GM12891 (cell line): ENCODE results near the gene APLF.
"Not testable (repeated sequence)": the region's sequence is repeated elsewhere in the genome, so short reads cannot be mapped to it uniquely, and the experiment has no call there.

ENCODE experiments used
- DNase-seq: peaks from one replicate; pipeline ENCODE4 v3.0.0; 2011; ENCODE audit warnings: low spot score; ENCODE audit not compliant: insufficient read length
- FAIRE-seq: peaks from 2 replicates; lab custom pipeline; 2011; peaks lifted over from hg19 to GRCh38; lab: Jason Lieb, UNC
- PAX5 ChIP-seq: IDR thresholded peaks from 2 replicates; pipeline ENCODE4 v1.6.1; 2011; ENCODE audit warnings: low read length, moderate library complexity, mild to moderate bottlenecking; ENCODE audit not compliant: insufficient read depth, severe bottlenecking
- POLR2A ChIP-seq: IDR thresholded peaks from 2 replicates; pipeline ENCODE4 v1.6.1; 2011; ENCODE audit warnings: low read depth, low read length, control low read depth
- POLR2AphosphoS5 ChIP-seq: IDR thresholded peaks from 2 replicates; pipeline ENCODE4 v1.6.1; 2011; ENCODE audit warnings: low read depth, low read length, control low read depth
- POU2F2 ChIP-seq: IDR thresholded peaks from 2 replicates; pipeline ENCODE4 v1.6.1; 2011; ENCODE audit warnings: low read depth, mild to moderate bottlenecking, control low read depth, low read length, moderate library complexity
- SPI1 ChIP-seq: IDR thresholded peaks from 2 replicates; pipeline ENCODE4 v1.6.1; 2011; ENCODE audit warnings: low read depth, low read length, control low read depth
- TAF1 ChIP-seq: IDR thresholded peaks from 2 replicates; pipeline ENCODE4 v1.6.1; 2011; ENCODE audit warnings: low read depth, low read length, control low read depth

Gene APLF

DNA sequence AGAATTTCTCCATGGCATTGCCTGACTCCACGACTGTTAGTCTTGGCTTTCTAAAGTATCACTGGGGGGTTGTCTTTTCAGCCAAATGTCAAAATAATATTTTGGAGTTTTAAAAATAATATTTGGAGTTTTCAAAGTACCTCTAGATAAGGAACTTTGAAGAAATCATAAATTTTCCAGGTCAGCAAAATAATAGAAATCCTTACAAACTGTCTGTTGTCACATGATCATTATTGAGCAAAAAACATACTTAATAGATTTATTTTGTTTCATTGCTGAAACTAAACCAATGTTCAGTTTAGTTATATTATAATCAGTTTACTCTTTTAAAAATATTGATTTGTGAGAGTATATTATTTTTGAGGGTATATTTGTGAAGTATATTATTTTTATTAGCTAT, 85.7 kb downstream of the APLF start:
- FAIRE-seq (no peak), DNase-seq (no peak)
- no peak for TF ChIP-seq POU2F2
- TF ChIP-seq SPI1 = no peak
- TF ChIP-seq POLR2A = no peak
- no peak for TF ChIP-seq TAF1
- no peak for TF ChIP-seq PAX5
- TF ChIP-seq POLR2AphosphoS5 = no peak

DNA sequence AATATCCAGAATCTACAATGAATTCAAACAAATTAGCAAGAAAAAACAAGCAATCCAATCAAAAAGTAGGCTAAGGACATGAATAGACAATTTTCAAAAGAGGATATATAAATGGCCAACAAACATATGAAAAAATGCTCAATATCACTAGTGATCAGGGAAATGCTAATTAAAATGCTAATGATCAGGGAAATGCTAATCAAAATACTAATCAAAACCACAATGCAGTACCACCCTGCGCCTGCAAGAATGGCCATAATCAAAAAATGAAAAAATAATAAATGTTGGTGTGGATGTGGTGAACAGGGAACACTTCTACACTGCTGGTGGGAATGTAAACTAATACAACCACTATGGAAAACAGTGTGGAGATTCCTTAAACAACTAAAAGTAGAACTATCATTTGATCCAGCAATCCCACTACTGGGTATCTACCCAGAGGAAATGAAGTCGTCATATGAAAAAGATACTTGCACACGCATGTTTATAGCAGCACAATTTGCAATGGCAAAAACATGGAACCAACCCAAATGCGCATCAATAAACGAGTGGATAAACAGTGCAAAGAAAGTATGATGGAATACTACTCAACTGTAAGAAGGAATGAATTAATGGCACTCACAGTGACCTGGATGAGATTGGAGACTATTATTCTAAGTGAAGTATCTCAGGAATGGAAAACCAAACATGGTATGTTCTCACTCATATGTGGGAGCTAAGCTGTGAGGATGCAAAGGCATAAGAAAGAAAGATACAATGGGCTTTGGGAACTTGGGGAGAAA, 88.2 kb downstream of the APLF start:
- DNase-seq = not testable (repeated sequence)
- FAIRE-seq = peak; percentile 35

DNA sequence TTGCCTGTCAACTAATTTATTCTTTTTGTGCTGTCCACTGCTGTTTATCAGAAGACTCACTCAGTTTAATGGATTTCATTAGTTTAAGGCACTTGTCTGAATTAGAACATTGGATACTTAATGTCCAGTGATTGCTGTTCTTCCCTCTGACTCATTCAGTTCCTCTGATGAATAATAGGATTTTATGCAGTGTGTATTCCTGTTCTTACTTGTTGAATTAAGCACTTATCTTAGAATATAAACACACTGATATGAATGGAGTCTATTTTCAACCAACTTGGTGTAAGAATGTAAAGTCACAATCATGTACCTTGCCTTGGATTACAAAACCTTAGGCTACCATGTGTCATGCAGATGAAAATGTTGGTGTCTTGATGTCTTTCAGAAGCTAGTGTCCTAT, 89.0 kb downstream of the APLF start:
- DNase-seq (no peak), FAIRE-seq (no peak)
- TF ChIP-seq TAF1 (no peak), SPI1 (no peak), POU2F2 (no peak), POLR2A (no peak), POLR2AphosphoS5 (no peak), PAX5 (no peak)

DNA sequence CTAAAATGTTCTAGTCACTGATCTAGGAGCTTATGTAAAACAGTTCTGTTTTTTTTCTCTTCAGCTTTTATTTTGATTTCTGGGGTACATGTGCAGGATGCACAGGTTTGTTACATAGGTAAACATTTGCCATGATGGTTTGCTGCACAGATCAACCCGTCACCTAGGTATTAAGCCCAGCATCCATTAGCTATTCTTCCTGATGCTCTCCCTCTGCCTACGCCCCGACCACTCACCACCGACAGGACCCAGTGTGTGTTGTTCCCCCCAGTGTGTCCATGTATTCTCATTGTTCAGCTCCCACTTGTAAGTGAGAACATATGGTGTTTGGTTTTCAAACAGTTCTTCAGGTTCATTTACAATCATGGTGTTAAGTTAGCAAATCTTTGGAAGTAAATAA, 91.2 kb downstream of the APLF start:
- DNase-seq (no peak), FAIRE-seq (no peak)
- TF ChIP-seq PAX5 (no peak), POLR2A (peak; percentile 32; the same call in 1 of the 2 replicates)

DNA sequence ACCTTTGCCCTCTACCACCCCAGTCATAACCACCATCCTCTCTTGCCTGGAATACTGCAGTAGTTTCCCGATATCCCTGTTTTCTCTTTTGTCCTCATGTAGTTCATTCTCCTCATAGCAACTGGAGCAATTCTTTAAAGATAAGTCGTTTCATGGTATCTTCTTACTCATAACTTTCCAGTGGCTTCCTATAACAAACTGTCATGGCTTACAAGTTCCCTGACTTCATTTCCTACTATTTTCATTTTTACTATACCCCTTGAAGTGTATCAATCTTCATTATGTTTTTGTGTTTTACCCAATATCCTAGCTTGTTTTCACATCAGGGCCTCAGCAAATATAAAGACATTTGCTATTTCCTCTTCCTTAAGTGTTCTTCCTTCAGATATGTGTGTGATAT, 92.3 kb downstream of the APLF start:
- FAIRE-seq (no peak), DNase-seq (no peak)
- no peak for TF ChIP-seq PAX5

DNA sequence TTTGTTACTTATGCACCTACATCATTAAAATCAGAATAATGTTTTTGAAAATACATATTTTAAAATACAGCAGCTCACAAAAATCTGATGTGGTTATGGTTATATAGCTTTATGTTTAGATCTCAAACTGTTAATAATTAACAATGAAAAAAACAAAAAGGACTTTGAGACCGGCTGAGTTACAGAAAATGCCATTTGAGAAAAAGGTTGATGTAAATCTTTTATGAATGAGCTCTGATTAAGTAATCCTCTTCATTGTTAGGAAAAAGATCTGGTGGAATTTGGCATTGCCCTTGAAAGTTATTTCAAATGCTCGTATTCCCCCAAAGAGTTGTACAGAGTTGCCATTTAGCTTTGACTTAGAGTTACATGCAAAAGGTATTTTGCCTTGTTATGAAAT, 93.2 kb downstream of the APLF start:
- no peak for DNase-seq
- TF ChIP-seq POU2F2 (no peak), SPI1 (no peak), POLR2AphosphoS5 (no peak), PAX5 (no peak), TAF1 (no peak), POLR2A (no peak)
- no peak for FAIRE-seq

DNA sequence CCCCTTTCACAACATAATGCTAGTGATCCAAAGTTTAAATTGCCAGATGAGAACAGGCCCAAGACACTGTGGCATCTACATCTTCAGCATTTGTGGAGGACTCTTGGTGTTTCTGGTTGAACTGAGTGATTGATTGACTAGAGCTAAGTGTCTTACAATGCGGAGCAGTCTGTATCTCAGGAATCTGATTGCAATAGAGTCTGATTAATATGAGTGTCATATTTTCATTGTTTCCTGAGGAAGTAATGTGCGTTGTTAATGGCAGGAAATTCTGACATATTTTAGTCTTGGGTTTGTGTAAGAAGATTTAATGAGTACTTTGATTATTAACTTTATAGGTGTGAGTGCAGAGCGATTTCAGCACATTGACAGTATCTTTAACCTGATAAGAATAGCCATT, 94.0 kb downstream of the APLF start:
- FAIRE-seq = no peak
- DNase-seq = no peak

DNA sequence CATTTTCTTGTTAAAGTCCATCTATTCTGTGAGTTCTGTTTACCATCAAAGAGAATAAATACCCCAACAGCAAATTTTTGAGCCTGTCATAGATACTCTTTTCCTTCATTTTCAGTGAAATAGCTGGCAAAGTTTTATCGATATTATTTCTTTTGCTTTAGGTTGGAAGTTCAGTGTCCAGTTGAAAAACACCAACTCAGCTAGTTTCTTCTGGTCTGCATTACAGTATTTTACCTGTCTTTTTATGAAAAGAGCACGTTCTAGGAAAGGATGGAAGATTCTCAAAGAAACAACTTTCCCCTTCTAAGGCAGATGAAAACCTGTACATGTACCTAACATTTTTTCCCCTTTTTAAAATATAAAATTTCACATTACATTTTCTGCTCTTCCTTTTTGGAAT, 95.5 kb downstream of the APLF start:
- TF ChIP-seq POLR2A (no peak), POLR2AphosphoS5 (no peak), POU2F2 (no peak), SPI1 (no peak), TAF1 (no peak), PAX5 (no peak)
- DNase-seq (no peak), FAIRE-seq (no peak)

More for the DNA sequence above, 94.0 kb downstream of the APLF start:
- TF ChIP-seq PAX5 (no peak), SPI1 (no peak), TAF1 (no peak), POLR2AphosphoS5 (no peak)

DNA sequence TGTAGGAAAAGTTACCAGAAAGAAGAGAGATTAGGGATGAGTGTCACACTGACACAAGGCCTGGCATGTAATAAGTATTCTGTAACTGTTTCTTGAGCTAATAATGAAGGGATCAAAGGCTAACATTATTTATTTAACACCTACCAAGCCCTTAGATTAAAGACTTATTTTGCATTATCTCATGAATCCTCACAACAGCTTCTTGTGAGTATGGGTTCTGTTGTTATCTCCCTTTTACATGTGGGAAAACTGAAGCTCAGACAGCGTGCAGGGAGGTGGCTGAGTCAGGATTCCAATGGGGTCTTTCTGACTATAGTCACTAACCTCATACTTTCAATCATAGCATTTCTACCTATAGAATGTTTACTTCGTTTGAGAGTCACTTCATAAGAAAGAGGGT, 97.0 kb downstream of the APLF start:
- no peak for TF ChIP-seq PAX5
- no peak for DNase-seq
- FAIRE-seq = no peak

DNA sequence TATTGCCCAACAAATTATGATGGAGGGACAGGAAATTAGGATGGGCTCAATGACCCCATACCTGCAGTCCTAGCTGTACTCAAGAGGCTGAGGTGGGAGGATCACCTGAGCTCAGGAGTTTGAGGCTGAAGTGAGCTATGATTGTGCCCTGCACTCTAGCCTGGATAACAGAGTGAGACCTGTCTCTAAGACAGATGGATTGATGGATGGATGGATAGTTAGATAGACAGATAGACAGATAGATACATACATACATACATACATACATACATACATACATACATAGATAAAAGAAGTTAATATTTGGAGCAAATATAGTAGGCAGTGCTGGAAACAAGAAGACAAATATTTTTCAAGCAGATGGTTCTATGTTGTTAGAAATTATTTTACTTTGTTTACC, 97.9 kb downstream of the APLF start:
- FAIRE-seq = no peak
- TF ChIP-seq POLR2AphosphoS5 (no peak), SPI1 (no peak), POLR2A (no peak), POU2F2 (no peak), PAX5 (no peak), TAF1 (no peak)
- DNase-seq = no peak

DNA sequence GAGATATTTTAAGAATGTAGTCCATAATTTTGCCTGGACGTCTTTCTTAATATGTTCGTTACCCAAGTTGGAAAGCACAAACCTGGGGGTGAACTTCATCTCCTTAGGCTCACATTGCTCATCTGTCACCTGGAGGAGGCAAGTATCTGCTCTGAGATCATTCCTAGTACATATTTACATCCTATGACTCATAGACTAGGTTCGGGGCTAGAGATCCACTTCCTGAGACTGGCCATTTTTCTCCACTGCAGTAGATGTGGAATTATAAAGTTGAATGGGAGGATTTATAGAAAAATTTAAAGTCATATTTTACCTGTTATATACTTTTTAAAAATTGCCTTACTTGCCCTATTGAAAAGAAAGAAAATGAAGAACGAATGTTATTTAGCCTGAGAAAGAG, 98.5 kb downstream of the APLF start:
- TF ChIP-seq POU2F2 (no peak), POLR2A (no peak), TAF1 (no peak), SPI1 (no peak), PAX5 (no peak)
- DNase-seq (no peak), FAIRE-seq (no peak)
